Breast epithelium (tissue), 3 donors: ENCODE results near the gene SERPINA4.

Experiments
- CTCF ChIP-seq, 3 donors: fragments of 450-650 bp; IDR thresholded peaks; one replicate each; pipeline ENCODE4 v1.5.1; 2016 to 2017; ENCODE audit warnings: antibody characterized with exemption in 3 of 3, mild to moderate bottlenecking in 3 of 3, moderate library complexity in 3 of 3
- POLR2A ChIP-seq: fragments of 450-650 bp; IDR thresholded peaks from one replicate; pipeline ENCODE4 v1.6.1; 2016; ENCODE audit warnings: antibody characterized with exemption, mild to moderate bottlenecking, moderate library complexity
- POLR2AphosphoS5 ChIP-seq, 3 donors: sonication (generic); formaldehyde crosslinking; IDR thresholded peaks; one replicate each; pipeline ENCODE4 v1.6.1; 2017; ENCODE audit warnings: antibody characterized with exemption in 3 of 3

- TF ChIP-seq CTCF (IDR thresholded peaks at IDR 0.05) (no peak), POLR2A (no peak), POLR2AphosphoS5 (IDR thresholded peaks at IDR 0.05) (no peak)
Measured at GRCh38 chr14:94597788-94598187, 36.5 kb downstream of the SERPINA4 start.
